Prostate gland (tissue), 2 donors: Measurements from ENCODE around the gene IL1RAPL1.

Experiments used
- CTCF ChIP-seq, 4 experiments: fragments of 200-600 bp in 2 of 4; fragments of 450-650 bp in 2 of 4; sonication (generic) in 2 of 4; IDR thresholded peaks; 1 replicate in 3 of 4; 2 replicates in 1 of 4; pipeline ENCODE4 v1.5.1; 2016 to 2019; ENCODE audit warnings: antibody characterized with exemption in 4 of 4, mild to moderate bottlenecking in 2 of 4, moderate library complexity in 2 of 4
- POLR2A ChIP-seq: fragments of 450-650 bp; IDR thresholded peaks from one replicate; pipeline ENCODE4 v1.6.1; 2016; ENCODE audit warnings: antibody characterized with exemption, mild to moderate bottlenecking
- POLR2AphosphoS5 ChIP-seq: sonication (generic); formaldehyde crosslinking; IDR thresholded peaks from one replicate; pipeline ENCODE4 v1.6.1; 2017; ENCODE audit warnings: antibody characterized with exemption

GRCh38 chrX:28988246-28988645 is 401.0 kb downstream of the IL1RAPL1 start:
- TF ChIP-seq CTCF (IDR thresholded peaks at IDR 0.05) (no peak), POLR2A (no peak), POLR2AphosphoS5 (no peak)
